Ishikawa (cell line): Measurements from ENCODE around the gene CCDC86.

ENCODE experiments used
- CEBPB ChIP-seq: IDR thresholded peaks from 2 replicates; pipeline ENCODE4 v1.6.1; 2012
- CREB1 ChIP-seq: IDR thresholded peaks from 2 replicates; pipeline ENCODE4 v1.6.1; 2012; ENCODE audit warnings: low read depth
- EGR1 ChIP-seq: IDR thresholded peaks from 2 replicates; pipeline ENCODE4 v1.6.1; 2012
- EP300 ChIP-seq: IDR thresholded peaks from 2 replicates; pipeline ENCODE4 v1.6.1; 2012; ENCODE audit warnings: borderline replicate concordance
- FOXM1 ChIP-seq: IDR thresholded peaks from 2 replicates; pipeline ENCODE4 v1.6.1; 2012; ENCODE audit warnings: low read depth, borderline replicate concordance
- NFIC ChIP-seq: IDR thresholded peaks from 2 replicates; pipeline ENCODE4 v1.6.1; 2012
- RAD21 ChIP-seq: IDR thresholded peaks from 2 replicates; pipeline ENCODE4 v1.6.1; 2012; ENCODE audit warnings: low read depth
- TAF1 ChIP-seq: IDR thresholded peaks from 2 replicates; pipeline ENCODE4 v1.6.1; 2012; ENCODE audit warnings: low read depth, mild to moderate bottlenecking
- TCF12 ChIP-seq: IDR thresholded peaks from 2 replicates; pipeline ENCODE4 v1.6.1; 2012; ENCODE audit warnings: low read depth
- TEAD4 ChIP-seq: IDR thresholded peaks from 2 replicates; pipeline ENCODE4 v1.6.1; 2012
- YY1 ChIP-seq: IDR thresholded peaks from 2 replicates; pipeline ENCODE4 v1.6.1; 2012; ENCODE audit warnings: low read depth
- ZBTB7A ChIP-seq: IDR thresholded peaks from 2 replicates; pipeline ENCODE4 v1.6.1; 2012; ENCODE audit warnings: low read depth
- TF ChIP-seq, protein P1 (sequence below): IDR thresholded peaks from 2 replicates; pipeline ENCODE4 v1.6.1; 2012; ENCODE audit warnings: low read depth, mild to moderate bottlenecking
- TF ChIP-seq, protein P2 (sequence below): IDR thresholded peaks from 2 replicates; pipeline ENCODE4 v1.6.1; 2012
- TF ChIP-seq, protein P3 (sequence below): IDR thresholded peaks from 2 replicates; pipeline ENCODE4 v1.6.1; 2012

CCDC86 gene

DNA sequence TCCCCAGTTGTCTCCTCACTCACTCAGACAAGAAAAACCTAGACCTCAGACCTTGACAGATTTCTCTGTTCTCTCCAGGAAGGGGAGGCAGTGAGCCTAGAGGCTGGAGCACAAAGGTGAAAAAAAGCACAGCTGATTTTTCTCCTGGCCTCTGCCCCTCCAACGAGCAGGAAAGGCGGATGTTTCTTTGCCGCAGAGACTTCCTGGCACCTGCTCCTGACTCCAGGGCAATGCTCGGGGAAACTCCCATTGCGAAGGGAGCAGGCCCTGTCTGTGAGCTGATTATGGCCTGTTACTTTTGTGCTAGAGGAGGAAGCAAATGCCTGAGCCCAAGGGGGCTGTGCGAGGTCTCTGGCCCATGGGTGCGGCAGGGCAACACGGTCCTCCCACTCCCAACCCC lies 31.3 kb upstream of the CCDC86 start:
- TF ChIP-seq TAF1 (no peak), NFIC (no peak), RAD21 (no peak), YY1 (no peak), FOXM1 (no peak), EGR1 (no peak), TEAD4 (no peak), EP300 (no peak), CREB1 (no peak), CEBPB (no peak), TCF12 (no peak), ZBTB7A (no peak)
- TF ChIP-seq, protein P1, sequence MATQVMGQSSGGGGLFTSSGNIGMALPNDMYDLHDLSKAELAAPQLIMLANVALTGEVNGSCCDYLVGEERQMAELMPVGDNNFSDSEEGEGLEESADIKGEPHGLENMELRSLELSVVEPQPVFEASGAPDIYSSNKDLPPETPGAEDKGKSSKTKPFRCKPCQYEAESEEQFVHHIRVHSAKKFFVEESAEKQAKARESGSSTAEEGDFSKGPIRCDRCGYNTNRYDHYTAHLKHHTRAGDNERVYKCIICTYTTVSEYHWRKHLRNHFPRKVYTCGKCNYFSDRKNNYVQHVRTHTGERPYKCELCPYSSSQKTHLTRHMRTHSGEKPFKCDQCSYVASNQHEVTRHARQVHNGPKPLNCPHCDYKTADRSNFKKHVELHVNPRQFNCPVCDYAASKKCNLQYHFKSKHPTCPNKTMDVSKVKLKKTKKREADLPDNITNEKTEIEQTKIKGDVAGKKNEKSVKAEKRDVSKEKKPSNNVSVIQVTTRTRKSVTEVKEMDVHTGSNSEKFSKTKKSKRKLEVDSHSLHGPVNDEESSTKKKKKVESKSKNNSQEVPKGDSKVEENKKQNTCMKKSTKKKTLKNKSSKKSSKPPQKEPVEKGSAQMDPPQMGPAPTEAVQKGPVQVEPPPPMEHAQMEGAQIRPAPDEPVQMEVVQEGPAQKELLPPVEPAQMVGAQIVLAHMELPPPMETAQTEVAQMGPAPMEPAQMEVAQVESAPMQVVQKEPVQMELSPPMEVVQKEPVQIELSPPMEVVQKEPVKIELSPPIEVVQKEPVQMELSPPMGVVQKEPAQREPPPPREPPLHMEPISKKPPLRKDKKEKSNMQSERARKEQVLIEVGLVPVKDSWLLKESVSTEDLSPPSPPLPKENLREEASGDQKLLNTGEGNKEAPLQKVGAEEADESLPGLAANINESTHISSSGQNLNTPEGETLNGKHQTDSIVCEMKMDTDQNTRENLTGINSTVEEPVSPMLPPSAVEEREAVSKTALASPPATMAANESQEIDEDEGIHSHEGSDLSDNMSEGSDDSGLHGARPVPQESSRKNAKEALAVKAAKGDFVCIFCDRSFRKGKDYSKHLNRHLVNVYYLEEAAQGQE, result no peak
- TF ChIP-seq, protein P2, sequence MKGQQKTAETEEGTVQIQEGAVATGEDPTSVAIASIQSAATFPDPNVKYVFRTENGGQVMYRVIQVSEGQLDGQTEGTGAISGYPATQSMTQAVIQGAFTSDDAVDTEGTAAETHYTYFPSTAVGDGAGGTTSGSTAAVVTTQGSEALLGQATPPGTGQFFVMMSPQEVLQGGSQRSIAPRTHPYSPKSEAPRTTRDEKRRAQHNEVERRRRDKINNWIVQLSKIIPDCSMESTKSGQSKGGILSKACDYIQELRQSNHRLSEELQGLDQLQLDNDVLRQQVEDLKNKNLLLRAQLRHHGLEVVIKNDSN, result no peak
- TF ChIP-seq, protein P3, sequence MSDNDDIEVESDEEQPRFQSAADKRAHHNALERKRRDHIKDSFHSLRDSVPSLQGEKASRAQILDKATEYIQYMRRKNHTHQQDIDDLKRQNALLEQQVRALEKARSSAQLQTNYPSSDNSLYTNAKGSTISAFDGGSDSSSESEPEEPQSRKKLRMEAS, result no peak

DNA sequence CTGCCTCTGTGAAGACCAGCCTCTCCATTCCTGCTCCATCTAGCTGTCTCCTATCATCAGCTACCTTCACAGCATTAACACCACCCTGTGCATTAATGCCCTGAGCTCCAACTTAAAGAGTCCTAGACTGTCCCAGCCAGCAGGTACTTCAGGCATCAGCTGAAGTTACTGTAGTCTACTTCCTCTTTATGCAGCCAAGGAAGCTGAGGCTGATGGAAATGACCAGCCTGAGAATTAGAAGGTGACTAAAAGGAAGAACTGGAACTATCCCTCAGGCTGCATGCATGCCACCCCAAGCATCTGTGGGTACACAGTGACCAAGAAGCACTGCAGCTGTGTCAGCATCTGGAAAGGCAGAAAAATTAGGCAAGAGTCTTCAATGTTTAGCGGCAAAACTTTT lies 28.6 kb upstream of the CCDC86 start:
- TF ChIP-seq TEAD4 (no peak), NFIC (no peak), TCF12 (no peak), CEBPB (no peak)

DNA sequence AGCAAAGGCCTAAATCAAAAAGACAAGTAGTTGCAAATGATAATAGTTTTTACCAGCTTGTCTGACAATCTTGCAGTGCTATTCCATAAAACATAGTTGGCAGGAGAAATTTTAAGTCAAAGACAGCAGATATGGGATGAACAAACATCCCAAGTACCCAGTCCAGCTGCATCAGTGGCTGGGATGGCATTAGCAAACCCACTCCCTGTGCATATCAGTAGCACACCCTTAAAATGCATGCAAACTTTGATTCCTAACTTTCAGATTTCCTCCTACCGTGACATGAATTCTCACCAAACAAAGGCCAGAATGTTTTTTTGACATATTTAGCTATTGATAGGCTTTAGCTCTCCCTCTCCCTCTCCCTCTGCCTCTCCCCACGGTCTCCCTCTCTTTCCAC lies 27.8 kb upstream of the CCDC86 start:
- TF ChIP-seq TAF1 (no peak), TEAD4 (no peak)

DNA sequence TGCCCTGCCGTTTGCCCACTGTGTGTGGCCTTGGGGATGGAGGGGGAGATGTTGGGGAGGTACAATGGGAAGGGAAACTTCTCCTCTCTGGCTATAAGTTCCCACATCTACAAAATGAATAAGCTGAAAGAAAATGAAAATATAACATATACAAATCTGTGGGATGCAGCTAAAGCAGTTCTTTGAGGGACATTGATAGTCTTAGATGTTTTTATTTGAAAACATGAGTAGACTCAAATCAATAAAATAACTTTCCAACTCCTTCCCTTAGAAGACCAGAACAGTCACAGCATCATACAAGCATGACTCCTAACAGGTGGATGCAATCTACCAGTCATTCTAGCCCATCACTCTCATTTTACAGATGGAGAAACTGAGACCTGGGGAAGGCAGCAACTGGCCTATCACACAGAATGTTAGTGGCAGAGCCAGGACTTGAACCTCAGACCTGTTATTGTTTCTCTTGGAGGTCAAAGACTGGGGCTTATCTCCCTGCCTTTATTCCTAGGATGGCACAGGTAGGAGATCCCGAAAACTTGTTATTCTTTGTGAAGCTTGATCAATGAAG lies 25.2 kb upstream of the CCDC86 start:
- no peak for TF ChIP-seq RAD21

DNA sequence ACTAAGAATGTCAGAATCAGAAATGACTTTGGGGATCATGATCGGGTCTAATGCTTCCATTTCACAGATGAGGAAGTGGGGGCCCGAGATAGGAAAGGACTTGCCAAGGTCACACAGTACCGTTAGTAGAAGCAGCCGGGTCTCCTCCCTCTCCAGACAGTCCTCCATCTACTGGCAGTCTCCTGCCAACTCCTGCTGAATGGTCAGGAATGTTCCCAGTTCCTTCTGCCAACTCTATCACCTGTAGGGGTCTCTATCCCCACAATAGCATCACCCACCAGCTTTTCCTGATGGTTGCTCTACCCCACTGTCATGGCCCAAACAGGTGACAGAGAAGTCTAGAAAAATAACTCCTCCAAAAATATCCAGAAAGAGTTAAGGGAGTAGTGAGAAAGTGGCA lies 23.9 kb upstream of the CCDC86 start:
- TF ChIP-seq EP300, result no peak
- no peak for TF ChIP-seq FOXM1
- TF ChIP-seq, protein P3, result no peak
- no peak for TF ChIP-seq CEBPB
- TF ChIP-seq CREB1, result no peak
- no peak for TF ChIP-seq NFIC
- TF ChIP-seq, protein P2, result no peak
- no peak for TF ChIP-seq RAD21
- no peak for TF ChIP-seq TEAD4
- no peak for TF ChIP-seq TCF12
- no peak for TF ChIP-seq EGR1
- no peak for TF ChIP-seq ZBTB7A
- no peak for TF ChIP-seq YY1
- TF ChIP-seq, protein P1, result no peak
- TF ChIP-seq TAF1, result no peak

DNA sequence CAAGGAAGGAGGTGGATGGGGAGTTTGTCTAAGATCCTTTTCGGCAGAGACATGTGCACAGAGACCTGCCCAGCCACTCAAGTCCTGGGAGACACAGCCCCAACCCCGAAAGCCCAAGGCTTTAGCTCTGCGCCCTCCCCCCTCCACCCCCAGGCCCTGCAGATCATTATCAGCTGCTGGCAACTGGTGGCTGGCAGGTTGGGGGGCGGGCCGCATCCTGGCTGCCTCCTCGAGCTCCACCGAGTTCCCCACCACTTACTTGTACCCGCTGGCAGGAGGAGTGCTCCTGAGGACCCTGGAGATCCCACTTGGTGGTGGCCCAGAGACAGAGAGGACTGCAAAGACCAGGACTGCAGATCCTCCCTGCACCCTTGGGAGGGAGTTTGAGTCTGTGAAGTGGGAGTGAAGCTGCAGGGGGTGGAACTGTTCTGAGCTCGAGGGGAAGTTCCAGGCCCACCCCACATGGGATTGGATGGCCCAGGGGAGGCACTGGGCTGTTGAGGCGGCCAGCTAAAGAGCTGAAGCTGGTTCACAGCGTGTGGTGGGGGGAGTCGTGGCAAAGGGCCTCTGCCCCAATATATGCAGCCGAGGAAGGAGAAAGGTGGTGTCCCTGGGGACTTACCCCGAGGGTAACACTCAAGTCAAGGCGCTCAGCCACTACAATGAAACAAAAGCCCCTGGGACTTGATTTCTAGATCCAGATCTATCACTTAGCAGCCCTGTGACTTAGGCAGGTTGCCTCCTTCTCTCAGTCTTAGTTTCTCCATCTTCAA lies 19.9 kb upstream of the CCDC86 start:
- TF ChIP-seq ZBTB7A, result no peak
- TF ChIP-seq, protein P2, result no peak
- no peak for TF ChIP-seq TCF12
- TF ChIP-seq EP300, result no peak
- TF ChIP-seq TEAD4, result no peak
- TF ChIP-seq FOXM1, result no peak
- TF ChIP-seq TAF1, result no peak
- TF ChIP-seq YY1, result no peak
- no peak for TF ChIP-seq EGR1
- TF ChIP-seq, protein P3, result no peak
- TF ChIP-seq NFIC, result no peak
- no peak for TF ChIP-seq CEBPB
- TF ChIP-seq RAD21, result no peak
- TF ChIP-seq, protein P1, result no peak
- TF ChIP-seq CREB1, result no peak
